ENCODE measurements around the gene ATP1A3. TPM values are rescaled to one million over a fixed set of nuclear protein-coding genes. Genes with fewer than 3 reads are reported as not detected.

Gene ATP1A3
- total and polyA plus RNA-seq, 5 experiments from 2014 or later = 2.8 to 6.2 (median 3.4) TPM

DNA sequence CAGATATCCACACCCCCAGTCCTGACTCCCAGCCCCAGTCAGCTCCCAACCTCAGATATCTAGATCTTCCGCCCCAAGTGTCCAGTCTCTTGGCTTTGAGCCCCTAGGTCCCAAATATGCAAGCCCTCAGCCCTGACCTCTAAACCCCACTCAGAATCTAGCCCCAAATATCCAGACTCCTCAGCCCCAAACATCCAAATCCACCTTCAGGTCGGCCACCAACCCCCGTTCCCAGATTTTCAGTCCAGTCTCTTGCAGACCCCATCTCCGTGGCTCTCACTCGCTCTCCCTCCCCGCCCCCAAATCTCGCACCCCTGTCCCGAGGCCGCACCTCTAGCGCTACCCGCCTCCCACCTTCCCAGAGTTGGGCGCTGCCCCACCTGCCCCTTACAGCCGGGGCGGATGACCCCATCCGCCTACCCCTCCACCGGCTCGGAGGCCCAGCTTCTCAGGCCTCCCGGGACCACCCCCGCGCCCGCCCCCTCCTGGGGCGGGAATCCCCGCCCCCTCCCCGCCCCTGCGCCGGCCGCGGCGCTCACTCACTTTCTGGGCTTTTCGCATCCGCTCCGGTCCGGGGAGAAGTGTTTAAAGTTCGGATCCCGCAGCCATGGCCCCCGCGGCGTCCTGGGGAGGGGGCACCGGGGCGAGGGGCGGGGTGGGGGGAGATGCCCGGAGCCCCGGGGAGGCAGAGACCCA, 66.4 kb downstream of the ATP1A3 start:
- H3K27ac Mint-ChIP-seq = peak overlapping the region in 3 of 10 donors; percentile 67 to 88 (median 87)
- POLR2A ChIA-PET = interaction anchor here (0.5 to 9.4 kb wide), 12 partner anchors 8 to 57 kb away, joined by 3 to 176 read pairs (median 7); partner anchors contain the start of gene ARHGEF1
- no peaks in the 10 kb centered on the region for H3K9me3 Mint-ChIP-seq
- H3K27me3 Mint-ChIP-seq = peaks cover 0 to 9% (median 0%) of the 10 kb centered on the region in 5 donors
- DNase-seq = peak in 2 of 10 donors; percentile 43
- H3K4me1 Mint-ChIP-seq = peaks cover 25 to 40% (median 37%) of the 10 kb centered on the region in 4 donors
- peaks cover 0 to 2% (median 0%) of the 10 kb centered on the region in 3 donors for H3K36me3 Mint-ChIP-seq
- peak; percentile 29 for ATAC-seq
- peak overlapping the region in 7 of 10 donors; percentile 86 to 97 (median 94) for H3K4me3 Mint-ChIP-seq

DNA sequence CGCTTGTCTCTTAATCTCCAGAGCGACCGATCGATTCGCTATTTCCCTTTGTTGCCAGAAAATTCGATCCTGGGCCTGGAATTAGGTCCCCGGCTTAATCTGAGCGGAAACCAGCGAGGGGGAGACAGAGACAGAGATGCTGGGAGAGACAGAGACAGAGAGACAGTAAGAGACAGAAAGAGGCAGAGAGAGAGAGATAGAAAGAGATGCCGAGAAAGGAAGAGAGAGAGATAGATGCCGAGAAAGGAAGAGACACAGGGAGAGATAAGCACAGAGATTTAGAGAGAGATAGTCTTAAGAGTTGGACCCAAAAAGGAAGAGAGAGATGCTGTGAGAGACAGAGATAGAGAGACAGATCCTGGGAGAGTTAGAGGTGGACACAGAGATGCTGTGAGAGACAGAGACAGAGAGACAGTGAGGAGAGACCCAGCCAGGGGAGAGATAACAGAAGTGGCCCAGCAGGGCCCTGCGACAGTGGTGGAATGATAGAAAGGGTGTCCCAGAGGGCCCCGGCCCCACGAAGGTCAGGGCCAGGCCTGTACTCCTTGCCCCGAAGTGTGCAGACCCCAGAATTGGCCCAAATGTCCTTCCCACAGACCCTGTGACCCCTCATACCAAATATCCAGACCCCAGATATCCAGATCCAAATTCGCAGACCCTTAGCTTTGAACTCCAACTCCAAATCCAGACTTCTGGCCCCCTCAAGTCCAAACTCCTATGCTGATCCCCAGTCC, 67.1 kb downstream of the ATP1A3 start:
- POLR2A ChIA-PET = interaction anchor here (0.5 to 9.4 kb wide), 9 partner anchors 7 to 56 kb away, joined by 3 to 176 read pairs (median 6); partner anchors contain the start of gene ARHGEF1
- H3K4me3 Mint-ChIP-seq = no peak overlapping the region

DNA sequence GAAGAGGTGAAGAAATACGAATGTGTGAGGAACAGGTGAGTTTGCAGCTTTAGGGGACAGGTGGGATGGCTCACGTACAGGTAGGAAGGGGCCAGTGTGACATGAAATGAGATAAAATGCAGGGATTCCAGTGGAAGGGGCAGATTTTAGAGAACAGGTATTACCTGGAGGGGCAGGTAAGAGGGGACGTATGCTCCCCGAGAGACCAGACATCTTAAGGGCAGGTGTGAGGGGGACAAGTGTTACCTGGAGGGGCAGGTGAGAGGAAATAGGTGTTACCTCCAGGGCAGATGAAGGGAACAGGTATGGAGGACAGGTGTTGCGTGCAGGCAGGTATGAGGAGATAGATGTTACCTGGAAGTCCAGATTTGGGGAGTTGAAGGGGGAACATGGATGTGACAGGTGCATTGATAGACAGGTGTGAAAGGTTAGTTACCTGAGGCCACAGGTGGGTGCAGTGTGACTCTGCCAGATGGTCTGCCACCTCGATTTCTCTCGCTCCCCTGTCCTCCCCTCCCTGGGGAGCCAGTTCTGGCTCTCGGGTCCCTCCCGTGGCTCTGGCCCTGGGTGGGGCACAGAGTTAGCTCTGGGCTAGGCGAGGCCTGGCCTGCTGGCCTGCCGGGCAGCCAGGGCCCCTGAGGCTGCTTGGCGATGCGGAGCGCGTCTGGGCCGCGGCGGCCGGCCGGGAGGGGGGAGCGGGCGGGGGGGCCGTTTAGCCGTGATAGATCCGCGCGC, 67.8 kb downstream of the ATP1A3 start:
- H3K4me3 Mint-ChIP-seq = no peak overlapping the region
- no peaks in the 10 kb centered on the region for H3K9me3 Mint-ChIP-seq
- DNase-seq (no peak), ATAC-seq (no peak)
- peaks cover 32 to 45% (median 42%) of the 10 kb centered on the region in 4 donors for H3K4me1 Mint-ChIP-seq
- H3K27ac Mint-ChIP-seq = no peak overlapping the region
- peaks cover 0 to 2% (median 0%) of the 10 kb centered on the region in 3 donors for H3K36me3 Mint-ChIP-seq
- H3K27me3 Mint-ChIP-seq = peaks cover 0 to 17% (median 5%) of the 10 kb centered on the region in 5 donors
- POLR2A ChIA-PET = interaction anchor here (1.1 to 9.4 kb wide), 4 partner anchors 17 to 38 kb away, joined by 3 to 176 read pairs (median 30); partner anchors contain the start of gene ARHGEF1

More for the DNA sequence above, 67.1 kb downstream of the ATP1A3 start:
- ATAC-seq = no peak
- peaks cover 0 to 2% (median 0%) of the 10 kb centered on the region in 3 donors for H3K36me3 Mint-ChIP-seq
- no peaks in the 10 kb centered on the region for H3K9me3 Mint-ChIP-seq
- DNase-seq = no peak
- peaks cover 30 to 43% (median 41%) of the 10 kb centered on the region in 4 donors for H3K4me1 Mint-ChIP-seq
- no peak overlapping the region for H3K27ac Mint-ChIP-seq
- peaks cover 0 to 13% (median 4%) of the 10 kb centered on the region in 5 donors for H3K27me3 Mint-ChIP-seq

DNA sequence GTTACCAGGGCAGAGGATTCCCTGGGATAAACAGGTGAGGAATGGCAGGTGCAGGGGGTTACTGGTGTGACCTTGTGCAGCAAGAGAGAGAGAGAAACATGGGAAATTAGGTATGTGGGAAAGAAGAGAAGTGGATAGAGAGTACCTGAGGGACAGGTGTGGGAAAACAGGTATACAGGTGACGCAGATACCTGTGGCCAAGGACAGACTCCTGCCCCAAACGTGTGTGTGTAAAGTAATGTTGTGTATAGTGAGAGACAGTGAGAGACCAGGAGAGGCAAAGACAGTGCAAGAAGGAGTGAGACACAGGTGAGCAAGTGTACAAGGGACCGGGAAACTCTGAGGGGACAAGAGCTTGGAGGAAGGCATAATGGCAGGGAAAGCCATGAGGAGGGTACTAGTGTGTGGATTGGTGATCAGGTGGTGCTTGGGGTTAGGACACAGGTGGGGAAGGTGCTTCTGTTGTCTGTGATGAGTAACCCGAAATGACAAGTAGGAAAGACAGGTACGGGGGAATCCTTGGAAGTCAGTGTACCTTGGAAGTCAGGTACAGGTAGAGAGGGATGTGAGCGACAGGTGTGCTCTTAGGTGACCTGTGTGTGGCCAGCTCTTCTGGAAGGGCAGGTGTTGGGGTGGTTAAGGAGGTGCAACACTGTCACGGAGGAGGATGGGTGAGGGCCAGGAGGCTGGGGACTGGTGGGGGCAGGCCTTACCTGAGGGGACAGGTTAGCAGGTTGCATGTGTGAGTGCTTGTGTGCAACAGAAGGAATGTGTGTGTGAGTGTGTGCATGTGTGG, 68.6 kb downstream of the ATP1A3 start:
- H3K27ac Mint-ChIP-seq = no peak overlapping the region
- no peaks in the 10 kb centered on the region for H3K9me3 Mint-ChIP-seq
- H3K4me3 Mint-ChIP-seq = no peak overlapping the region
- peaks cover 0 to 17% (median 6%) of the 10 kb centered on the region in 5 donors for H3K27me3 Mint-ChIP-seq
- peaks cover 29 to 41% (median 39%) of the 10 kb centered on the region in 4 donors for H3K4me1 Mint-ChIP-seq
- DNase-seq (no peak), ATAC-seq (no peak)
- H3K36me3 Mint-ChIP-seq = peaks cover 0 to 2% (median 0%) of the 10 kb centered on the region in 3 donors
- POLR2A ChIA-PET = interaction anchor here (1.2 to 8.2 kb wide), 4 partner anchors 22 to 66 kb away, joined by 3 to 51 read pairs (median 6); no protein-coding TSS in a partner anchor

DNA sequence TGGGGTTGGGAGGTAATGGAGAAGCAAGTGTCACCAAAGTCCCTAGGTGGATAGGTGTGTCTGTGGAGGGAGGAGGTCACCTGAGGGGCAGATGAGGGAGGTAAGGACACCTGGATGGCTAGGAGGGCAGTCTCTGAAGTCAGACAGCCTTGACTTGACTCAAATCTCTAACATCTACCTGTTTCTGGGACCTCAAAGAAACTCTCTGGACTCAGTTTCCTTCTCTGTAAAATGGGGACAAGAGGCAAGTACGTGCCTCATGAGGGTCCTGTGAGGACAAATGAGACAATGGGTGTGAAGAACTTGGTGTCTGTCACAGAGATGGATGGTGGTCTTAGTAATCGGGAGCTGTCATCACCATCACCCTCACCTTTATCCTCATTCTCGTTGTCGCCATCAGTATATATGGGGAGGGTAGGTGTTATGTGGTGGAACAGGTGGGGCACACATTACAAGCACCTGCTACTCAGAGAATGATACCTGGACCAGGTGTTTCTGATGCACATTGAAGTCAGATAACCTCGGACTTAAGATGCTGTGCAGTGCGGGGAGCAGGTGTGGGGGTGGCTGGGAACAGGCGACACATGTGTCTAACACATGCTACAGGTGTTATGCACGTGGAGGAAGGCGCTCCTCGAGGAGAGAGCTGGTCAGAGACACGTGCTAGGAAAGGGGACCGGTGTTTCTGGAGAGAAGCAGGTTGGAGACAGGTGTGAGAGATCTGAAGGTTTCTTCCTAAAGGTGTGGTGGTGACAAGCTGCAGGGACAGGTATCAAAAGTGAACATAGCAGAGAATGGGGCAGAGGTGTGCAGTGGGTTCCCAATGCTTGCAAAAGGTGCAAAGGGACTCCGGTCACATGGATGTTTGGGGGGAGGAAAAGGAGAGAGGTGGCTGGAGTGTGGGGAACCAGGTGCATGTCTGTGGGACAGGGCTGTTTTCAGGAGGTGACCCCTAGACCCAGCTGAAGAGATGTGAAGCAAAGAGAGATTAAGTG, 69.6 kb downstream of the ATP1A3 start:
- POLR2A ChIA-PET = interaction anchor here (1.0 to 8.2 kb wide), 6 partner anchors 21 to 65 kb away, joined by 3 to 51 read pairs (median 3); partner anchors contain the start of gene ARHGEF1
- Mint-ChIP-seq H3K27ac (no peak overlapping the region), H3K9me3 (no peaks in the 10 kb centered on the region)

DNA sequence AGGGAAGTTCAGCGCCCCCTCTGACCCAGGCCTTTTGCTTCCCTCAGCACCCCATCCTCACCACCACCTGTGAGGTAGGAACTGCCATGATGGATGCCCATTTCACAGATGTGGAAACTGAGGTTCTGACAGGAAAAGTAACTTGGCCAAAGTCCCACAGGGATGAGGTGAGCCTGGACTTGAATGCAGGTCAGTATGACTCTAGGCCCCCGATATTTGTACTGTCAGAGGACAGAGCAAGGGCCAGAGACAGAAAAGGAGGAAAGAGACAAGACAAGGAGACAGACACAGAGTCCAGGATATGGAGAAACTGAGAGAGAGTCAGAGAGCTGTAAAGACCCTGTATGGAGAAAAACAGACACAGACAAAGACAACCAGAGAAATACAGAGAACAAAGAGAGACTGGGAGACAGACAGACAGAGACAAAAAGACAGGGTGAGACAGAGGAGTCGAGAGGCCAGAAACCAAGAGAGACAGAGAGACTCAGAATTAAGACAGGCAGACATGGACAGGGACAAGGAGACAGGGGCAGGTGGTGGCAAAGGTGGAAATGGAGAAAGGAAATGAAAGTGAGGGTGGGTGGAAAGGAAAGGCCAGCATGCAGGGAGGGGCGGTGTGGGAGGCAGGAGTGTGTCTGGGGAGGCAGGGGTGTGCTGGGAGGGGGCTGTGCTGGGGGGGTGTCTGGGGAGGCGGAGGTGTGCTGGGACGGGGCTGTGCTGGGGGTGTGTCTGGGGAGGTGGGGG, 70.8 kb downstream of the ATP1A3 start:
- ATAC-seq (no peak), DNase-seq (no peak)
- H3K27ac Mint-ChIP-seq = peak overlapping the region in 7 of 10 donors; percentile 5 to 85 (median 53)
- peak overlapping the region in 3 of 10 donors; percentile 2 to 57 (median 8) for H3K4me3 Mint-ChIP-seq
- H3K4me1 Mint-ChIP-seq = peaks cover 18 to 23% (median 22%) of the 10 kb centered on the region in 4 donors
- H3K36me3 Mint-ChIP-seq = peaks cover 0 to 2% (median 0%) of the 10 kb centered on the region in 3 donors
- H3K9me3 Mint-ChIP-seq = no peaks in the 10 kb centered on the region
- H3K27me3 Mint-ChIP-seq = peaks cover 0 to 14% (median 6%) of the 10 kb centered on the region in 5 donors
- POLR2A ChIA-PET = interaction anchor here (1.3 to 2.1 kb wide), 5 partner anchors 21 to 63 kb away, joined by 3 to 8 read pairs (median 7); partner anchors contain the start of gene RPS19

More for the DNA sequence above, 69.6 kb downstream of the ATP1A3 start:
- Mint-ChIP-seq H3K4me3 (peak overlapping the region in 1 of 10 donors; percentile 54), H3K36me3 (peaks cover 0 to 2% (median 0%) of the 10 kb centered on the region in 3 donors), H3K4me1 (peaks cover 24 to 32% (median 30%) of the 10 kb centered on the region in 4 donors), H3K27me3 (peaks cover 0 to 17% (median 6%) of the 10 kb centered on the region in 5 donors)
- ATAC-seq = no peak
- no peak for DNase-seq

DNA sequence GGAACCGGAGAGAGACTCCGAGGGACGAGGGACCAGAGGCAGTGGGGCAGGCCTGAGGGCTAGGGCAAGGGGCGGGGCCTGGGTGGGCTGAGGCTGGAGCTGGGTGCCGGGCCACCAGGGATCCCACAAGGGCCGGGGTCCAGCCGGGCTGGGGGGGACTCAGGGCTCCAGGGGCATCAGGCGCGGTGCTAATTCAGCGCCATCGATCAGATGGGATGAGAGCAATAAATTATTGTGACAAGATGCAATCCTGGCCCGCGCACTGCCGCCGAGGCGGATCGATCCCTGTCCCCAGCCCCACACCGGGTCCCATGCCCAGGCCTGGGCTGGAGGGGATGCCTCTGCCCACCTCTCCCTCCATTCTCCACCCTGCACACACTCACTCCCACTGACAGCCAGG, 71.4 kb downstream of the ATP1A3 start:
- no peaks in the 10 kb centered on the region for H3K9me3 Mint-ChIP-seq
- peak overlapping the region in 1 of 10 donors; percentile 70 for H3K4me3 Mint-ChIP-seq
- POLR2A ChIA-PET = interaction anchor here (0.6 to 2.1 kb wide), 11 partner anchors 7 to 63 kb away, joined by 3 to 7 read pairs (median 5); partner anchors contain the start of gene RPS19
- peaks cover 0 to 2% (median 0%) of the 10 kb centered on the region in 3 donors for H3K36me3 Mint-ChIP-seq
- ATAC-seq (no peak), DNase-seq (no peak)
- H3K27me3 Mint-ChIP-seq = peaks cover 0 to 14% (median 6%) of the 10 kb centered on the region in 5 donors
- peaks cover 18 to 23% (median 22%) of the 10 kb centered on the region in 4 donors for H3K4me1 Mint-ChIP-seq
- peak overlapping the region in 3 of 10 donors; percentile 54 to 88 (median 71) for H3K27ac Mint-ChIP-seq

DNA sequence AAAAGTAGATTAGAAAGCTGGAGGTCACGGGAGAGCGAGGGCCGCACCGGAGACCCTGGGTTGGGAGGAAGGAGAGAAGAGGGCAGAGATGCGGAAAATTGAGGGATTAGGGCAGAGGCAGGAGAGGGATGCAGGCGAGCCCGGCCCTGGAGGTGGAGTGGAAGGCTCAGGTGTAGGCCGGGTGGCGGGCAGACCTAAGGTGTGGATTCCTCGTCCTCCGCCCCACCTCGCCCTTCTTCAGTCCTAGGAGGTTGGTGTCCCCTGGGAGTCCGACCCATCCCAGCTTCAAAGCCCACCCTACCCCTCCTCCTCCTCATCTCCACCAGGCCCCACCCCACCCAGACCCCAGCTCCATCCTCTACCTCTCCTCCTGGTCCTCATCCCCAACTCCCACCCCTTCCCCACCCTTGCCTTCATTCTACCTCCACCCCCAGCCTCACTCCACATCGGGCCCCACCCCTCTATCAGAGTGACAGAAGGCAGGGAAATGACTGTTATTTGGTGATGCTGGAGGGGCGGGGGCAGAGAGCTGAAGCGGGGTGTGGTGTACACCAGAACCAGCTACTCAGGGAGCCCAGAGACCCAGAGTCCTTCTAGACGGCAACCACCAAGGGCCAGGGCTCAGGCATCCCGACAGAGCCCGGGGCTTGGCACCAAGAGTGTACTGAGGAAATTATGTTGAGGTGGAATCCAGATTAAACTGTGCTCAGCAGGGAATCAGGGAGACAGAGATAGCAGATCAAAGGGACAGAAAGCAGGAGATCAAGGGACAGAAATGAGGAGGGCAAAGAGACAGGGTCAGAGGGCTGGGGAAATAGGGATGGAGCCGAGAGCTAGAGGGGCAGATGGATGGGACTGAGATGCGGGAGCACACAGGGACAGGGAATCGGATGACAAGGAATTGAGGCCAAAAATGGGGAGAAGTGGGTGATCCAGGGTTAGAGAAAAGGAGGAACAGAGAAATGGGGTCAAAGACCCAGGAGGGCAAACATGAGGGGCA, 72.2 kb downstream of the ATP1A3 start:
- Mint-ChIP-seq H3K9me3 (no peaks in the 10 kb centered on the region), H3K4me1 (peaks cover 18 to 23% (median 22%) of the 10 kb centered on the region in 4 donors), H3K27ac (peak overlapping the region in 7 of 10 donors; percentile 54 to 88 (median 69)), H3K27me3 (peaks cover 0 to 14% (median 6%) of the 10 kb centered on the region in 5 donors), H3K36me3 (peaks cover 0 to 2% (median 0%) of the 10 kb centered on the region in 3 donors), H3K4me3 (peak overlapping the region; percentile 17 to 78 (median 46))
- DNase-seq = no peak
- ATAC-seq = peak; percentile 12 to 36
- POLR2A ChIA-PET = interaction anchor here (0.6 to 2.1 kb wide), 11 partner anchors 8 to 62 kb away, joined by 3 to 7 read pairs (median 5); partner anchors contain the start of gene RPS19
